Stimulated activated CD4-positive, alpha-beta T cell treated with anti-CD3 and anti-CD28 coated beads, Interleukin-1b, Interleukin-23, amount 100 ng/mL, for 48 hours (primary cell): ENCODE results near the gene TMEM186.
"Not testable (repeated sequence)": the region's sequence is repeated elsewhere in the genome, so short reads cannot be mapped to it uniquely, and the experiment has no call there.

Source experiments
- DNase-seq: peaks from one replicate; pipeline ENCODE4 v3.0.0-alpha.2; 2020

TMEM186 gene

DNA sequence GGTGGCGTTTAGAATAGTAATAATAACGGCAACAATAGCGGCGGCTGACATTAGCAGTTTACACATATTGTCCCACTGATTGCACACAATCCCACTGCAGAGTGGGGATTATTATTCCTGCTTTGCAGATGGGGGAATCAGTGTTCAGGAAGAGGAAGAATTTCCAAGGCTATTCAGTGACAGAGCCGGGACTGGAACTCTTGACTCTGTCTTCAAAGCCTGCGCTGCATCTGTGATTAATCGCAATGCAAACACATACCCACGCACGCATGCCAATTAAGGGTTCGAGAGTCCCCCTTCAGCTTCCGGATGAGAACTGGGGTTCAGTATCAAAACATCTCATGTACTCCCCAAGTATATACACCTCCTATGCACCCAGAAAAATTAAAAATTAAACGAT, 29.2 kb downstream of the TMEM186 start:
- DNase-seq: no peak

DNA sequence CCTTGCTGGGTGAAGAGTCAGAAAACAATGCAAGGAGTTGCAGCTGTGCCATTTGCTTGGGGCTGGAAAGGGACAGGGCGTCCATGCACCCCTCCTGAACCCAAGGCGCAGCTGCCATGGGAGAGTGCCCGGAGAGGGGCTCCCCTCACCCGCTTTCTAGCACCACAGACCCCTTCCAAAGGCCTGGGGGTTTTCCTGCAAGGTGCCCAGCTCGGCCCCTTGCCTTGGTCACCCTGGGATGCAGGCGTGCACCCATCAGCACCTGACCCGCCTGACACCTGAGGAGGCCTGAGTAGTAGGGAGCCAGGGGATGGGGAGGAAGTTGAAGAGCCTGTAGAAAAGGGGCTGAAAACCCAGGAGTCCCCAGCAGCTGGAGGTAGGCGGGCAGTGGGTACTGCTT, 30.3 kb downstream of the TMEM186 start:
- DNase-seq: no peak

DNA sequence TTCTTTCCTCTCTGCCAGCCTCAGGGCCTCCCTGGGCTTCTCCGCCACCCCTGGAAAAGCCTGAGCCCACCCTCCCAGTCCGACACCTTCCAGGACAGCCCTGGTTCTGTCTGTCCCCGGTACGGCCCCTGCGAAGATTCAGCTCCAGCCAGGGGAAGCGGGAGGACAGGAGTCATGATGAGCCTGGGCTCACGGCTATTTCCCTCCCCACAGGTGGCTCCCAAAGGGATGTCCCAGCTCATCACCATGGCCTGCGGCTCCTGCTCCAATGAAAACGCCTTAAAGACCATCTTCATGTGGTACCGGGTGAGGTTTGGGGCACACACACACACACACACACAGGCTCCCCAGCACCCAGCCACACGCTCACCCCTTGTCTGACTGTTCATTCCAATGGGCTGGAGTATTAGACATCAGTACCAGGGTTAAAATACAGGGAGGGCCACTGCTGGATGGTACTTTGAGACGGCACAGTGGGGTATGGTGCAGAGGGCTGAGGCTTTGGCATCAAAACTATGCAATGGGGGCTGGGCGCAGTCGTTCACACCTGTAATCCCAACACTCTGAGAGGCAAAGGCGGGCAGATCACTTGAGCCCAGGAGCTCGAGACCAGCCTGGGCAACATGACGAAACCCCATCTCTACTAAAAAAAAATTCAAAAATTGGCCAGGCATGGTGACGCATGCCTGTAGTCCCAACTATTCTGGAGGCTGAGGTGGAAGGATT, 32.8 kb downstream of the TMEM186 start:
- no peak for DNase-seq

DNA sequence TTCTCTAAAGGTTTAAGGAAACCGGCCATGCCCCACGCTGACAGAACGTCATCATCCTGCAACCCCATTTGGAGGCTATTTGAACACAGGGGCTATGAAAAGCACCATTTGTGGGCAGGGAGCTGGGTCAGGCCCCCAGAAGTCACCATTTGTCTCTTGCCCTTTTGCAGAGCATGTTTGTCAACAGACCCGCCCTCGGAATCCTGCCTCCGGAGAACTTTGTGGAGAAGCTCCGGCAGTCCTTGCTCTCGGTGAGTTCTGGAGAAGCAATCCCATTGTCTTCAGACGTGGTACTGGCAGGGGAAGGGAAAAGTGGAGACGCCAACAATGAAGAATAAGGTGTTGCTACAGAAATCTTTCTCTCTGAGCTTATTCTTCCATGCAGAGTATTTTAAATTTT, 33.5 kb downstream of the TMEM186 start:
- DNase-seq: no peak

DNA sequence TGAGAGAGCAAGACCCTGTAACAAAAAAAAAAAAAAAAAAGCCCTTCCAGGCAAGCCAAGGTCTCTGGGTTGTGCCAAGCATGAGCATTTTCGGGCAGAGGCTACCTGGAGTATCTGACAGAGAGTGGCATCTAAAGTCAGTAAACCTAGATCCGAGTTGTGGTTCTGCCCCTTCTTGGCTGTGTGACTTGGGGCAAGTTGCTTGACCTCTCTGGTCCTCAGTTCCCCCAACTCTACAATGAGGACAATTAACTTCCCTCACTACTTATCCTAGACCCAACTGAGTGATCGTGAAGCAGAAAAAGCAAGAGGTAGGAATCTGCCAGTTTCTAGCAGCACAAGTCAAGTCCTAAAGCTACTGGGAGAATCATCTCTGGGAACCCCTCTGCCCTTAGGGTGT, 34.4 kb downstream of the TMEM186 start:
- no peak for DNase-seq

DNA sequence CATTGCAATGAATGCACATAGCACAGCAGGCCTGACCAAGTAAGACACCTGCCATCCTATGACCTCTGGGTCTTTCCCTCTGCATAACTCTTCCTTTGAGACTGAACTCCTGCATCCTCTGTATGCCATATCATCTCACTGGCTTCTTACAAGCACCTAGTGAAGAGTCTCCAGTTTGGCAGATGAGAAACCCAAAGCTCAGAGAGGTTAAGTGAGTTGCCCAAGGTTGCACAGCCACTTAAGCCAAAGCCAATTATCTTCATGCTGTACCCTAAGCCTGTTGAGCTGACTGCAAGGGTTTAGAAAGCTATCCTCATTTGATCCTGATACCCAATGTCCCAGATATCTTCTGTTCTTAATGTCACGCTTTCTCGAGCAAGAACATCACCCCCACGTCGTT, 35.2 kb downstream of the TMEM186 start:
- DNase-seq: no peak

DNA sequence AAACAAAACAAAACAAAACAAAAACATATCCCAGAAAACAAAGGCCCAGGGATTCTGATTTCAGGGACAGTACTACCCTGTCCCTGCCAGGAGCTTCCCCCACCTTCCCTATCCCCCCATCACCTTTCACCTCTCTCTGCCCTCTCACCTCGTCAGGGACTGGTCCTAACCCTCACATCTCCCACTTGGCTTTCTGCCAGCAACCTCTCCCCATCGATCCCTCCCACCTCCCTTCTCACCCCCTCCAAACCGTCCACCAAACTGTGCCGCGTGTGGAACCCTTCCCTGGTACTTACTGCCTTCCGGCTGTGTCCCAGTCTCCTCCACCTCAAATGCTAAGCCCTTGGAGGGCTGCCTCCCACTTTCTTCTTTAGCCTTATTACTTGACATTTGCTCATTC, 36.4 kb downstream of the TMEM186 start:
- no peak for DNase-seq

DNA sequence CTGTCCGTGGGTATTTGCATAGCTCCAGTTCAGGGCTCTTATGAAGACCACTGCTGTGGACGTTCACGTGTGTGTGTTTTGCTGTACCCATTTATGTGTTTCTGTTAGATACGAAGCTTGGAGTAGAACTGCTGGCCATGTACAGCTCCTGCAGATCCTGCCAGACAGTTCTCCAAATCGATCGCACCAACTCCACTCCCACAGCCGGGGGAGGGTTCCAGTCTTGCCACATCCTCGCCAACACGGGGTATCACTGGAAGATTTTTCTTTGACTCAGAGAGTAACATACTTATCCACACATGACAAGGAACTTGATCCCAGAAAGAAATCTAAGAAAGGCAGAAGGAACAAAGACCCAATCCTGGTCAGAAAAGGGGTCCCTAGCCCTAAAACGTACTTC, 37.4 kb downstream of the TMEM186 start:
- no peak for DNase-seq

DNA sequence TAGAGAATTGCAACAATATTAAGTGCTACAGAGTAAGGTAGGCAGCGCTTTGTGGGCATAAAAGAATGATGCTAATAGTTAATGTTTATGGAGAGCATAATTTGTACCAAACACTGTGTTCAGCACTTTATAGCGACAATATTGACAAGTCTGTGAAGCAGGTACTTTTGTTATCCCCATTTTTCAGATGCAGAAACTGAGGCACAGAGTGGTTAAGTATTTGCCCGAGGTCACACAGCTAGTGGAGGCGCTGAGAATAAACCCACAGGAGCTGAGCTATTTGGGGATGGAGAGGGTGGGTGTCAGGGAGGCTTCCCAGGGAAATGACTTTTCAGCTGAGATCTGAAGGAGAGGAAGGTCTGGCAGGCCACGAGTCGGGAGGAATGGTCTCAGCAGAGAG, 39.4 kb downstream of the TMEM186 start:
- DNase-seq: no peak

DNA sequence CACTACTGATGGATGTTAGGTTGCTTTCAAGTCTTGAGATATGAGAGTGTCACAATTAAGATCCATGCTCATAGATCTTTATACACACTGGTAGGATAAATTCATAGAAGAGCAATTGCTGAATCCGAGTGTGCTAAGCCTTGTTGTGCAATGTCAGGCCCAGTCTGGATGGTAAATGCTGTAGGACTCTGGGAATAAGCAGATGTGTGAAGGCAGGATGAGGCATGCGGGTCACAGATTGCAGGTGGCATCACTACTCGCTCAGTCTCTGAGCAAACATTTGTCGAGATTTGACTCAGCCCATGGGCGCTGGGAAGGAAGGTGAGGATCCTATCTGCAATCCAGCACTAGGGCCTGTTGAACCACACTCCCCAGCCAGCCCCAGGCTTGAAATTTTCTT, 40.7 kb downstream of the TMEM186 start:
- DNase-seq: no peak

DNA sequence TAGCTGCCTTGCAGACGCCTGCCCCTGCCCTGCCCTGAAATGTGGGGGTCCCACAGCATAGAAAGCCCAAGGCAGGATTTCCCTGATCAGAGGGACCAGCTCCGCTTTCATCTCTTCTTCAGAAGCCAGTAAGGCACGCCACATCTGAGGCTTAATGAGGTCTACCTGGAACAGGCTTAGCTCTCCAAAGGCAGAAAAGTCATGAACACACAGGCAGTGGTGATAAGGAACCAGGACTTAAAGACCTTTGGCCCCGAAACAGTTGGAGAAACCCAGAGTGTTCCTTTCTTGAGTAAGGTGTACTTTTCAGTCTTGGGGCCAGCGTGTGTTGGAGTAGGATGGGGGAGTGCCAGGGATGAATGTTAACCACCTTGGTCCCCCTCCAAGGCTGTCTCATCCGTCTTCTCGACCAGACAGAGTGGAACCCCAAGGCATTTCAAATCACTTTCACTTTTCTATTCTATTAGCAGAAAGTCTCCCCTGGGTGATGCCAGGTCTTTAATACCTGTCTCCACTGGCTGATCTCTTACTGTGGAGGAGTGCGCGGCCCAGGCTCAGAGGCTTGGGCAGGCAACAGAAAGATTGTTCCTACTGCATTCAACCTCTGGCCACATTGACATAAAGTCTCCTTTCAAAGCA, 43.9 kb downstream of the TMEM186 start:
- DNase-seq: no peak

DNA sequence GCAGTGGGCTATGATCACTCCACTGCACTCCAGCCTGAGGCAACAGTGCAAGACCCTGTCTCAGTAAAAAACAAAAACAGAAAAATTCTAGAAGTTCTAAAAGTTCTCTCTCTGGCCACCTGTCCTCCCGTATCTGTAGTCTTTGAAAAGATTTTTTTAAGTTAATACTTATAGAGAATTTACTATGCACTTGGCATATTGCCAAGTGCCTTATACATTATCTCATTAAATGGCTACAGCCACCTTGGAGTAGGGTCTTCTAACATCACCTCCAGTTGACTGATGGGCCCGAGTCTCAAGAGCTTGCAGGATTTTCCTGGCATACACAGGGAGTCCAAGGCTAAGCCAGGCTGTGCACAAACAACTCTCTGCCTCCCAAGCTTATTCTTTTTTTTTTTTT, 44.7 kb downstream of the TMEM186 start:
- DNase-seq: no peak

DNA sequence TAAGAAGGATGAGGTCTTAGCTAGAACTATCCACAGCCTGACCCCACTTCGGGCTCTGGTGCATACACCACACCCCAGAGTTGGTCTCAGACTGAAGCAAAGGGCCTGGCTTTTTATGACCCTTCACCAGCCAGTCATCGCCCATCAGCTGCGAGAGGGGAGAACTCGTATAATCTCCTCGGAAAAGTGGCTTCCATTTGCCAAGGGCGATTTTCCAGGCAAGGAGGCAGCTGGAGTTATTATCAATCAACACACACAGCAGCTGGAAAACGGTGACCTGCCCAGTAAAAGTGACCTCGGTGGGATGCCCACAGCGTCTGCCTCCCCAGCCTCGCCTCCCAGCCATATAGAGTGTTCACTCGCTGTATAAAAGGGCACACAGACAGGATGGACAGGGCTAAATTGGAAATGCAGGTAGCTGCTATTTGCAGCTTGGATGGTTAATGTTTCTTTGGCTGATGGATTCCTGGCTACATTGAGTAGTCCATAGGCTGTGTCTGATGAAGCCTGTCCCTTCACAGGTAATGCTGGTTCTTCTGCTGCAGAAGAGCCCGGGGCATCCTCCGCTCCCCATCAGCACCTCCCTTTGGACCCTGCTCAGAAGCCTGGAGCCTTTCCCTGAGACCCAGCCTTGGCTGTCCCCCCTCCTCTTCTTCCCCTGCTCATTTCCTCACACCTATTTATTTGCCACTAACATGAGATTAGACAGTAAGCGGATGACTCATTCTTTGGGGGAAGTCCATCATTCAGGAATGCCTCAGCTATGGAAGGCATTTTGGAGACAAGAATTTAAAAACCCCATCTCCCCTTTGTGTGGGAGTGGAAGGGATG, 45.7 kb downstream of the TMEM186 start:
- DNase-seq: no peak

DNA sequence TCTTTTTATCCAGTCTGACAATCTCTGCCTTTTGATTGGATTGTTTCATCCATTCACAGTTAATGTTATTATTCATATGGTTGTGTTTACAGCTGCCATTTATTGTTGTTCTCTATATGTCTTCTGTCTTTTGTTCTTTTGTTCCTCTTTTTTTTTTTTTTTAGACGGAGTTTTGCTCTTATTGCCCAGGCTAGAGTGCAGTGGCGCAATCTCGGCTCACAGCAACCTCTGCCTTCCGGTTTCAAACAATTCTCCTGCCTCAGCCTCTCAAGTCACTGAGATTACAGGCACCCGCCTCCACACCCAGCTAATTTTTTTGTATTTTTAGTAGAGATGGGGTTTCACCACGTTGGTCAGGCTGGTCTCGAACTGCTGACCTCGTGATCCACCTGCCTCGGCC, 48.5 kb downstream of the TMEM186 start:
- DNase-seq: not testable (repeated sequence)
